AG04450 (cell line): Measurements from ENCODE around the gene ACACB. TPM values are rescaled to one million over a fixed set of nuclear protein-coding genes. Genes with fewer than 3 reads are reported as not detected.
"Not testable (repeated sequence)": the region's sequence is repeated elsewhere in the genome, so short reads cannot be mapped to it uniquely, and the experiment has no call there.

ENCODE experiments used
- CTCF ChIA-PET: fragments of 300-600, 350-600 bp; formaldehyde crosslinking; extraction: SDS; loops from one replicate; lab custom pipeline; 2022; ENCODE audit warnings: antibody characterized with exemption, inconsistent platforms; lab: Charles Lee
- POLR2A ChIA-PET: fragments of 350-600 bp; formaldehyde crosslinking; extraction: SDS; loops from one replicate; lab custom pipeline; 2021; ENCODE audit warnings: antibody characterized with exemption, inconsistent platforms; lab: Yijun Ruan, JAX
- DNase-seq: peaks from one replicate; pipeline ENCODE4 v3.0.0-alpha.2; 2011; ENCODE audit warnings: low read depth, low spot score
- H3K27ac ChIP-seq: one replicate; pipeline ENCODE4 v1.5.1; 2012; ENCODE audit warnings: low read depth, low read length, control low read depth
- H3K27me3 ChIP-seq: one replicate; pipeline ENCODE4 v1.6.0; 2012; ENCODE audit warnings: low read length; ENCODE audit not compliant: control insufficient read depth, insufficient read depth
- H3K4me3 ChIP-seq: 2 replicates; pipeline ENCODE4 v1.5.1; 2011; ENCODE audit warnings: mild to moderate bottlenecking, low read depth, low read length, control low read depth
- H3K9me3 ChIP-seq: 2 replicates; pipeline ENCODE4 v1.5.1; 2012; ENCODE audit warnings: low read length; ENCODE audit not compliant: control insufficient read depth, insufficient read depth
- polyA plus RNA-seq: library from polyadenylated mRNA; depleted of rRNA; stranded (reverse); fragments of >200 nt; gene quantifications from 2 replicates; pipeline ENCODE4 v1.2.3, GENCODE V29; 2011
- TF ChIP-seq, protein P1 (sequence below): IDR thresholded peaks from 2 replicates; pipeline ENCODE4 v1.5.1; 2011; ENCODE audit warnings: low read depth, low read length, control low read depth, inconsistent platforms

The ACACB gene
- polyA plus RNA-seq, 1 experiment = 3.2 TPM

- Histone ChIP-seq H3K27ac (no peak overlapping the region), H3K4me3 (no peak overlapping the region), H3K27me3 (peaks cover 5% of the 10 kb centered on the region), H3K9me3 (peaks cover 4% of the 10 kb centered on the region; the same call in 1 of the 2 replicates)
- POLR2A ChIA-PET = no interaction called here
- CTCF ChIA-PET = interaction anchor here (0.7 to 1.0 kb wide), 2 partner anchors 25 to 250 kb away, joined by 3 to 4 read pairs; no protein-coding TSS in a partner anchor
- TF ChIP-seq, protein P1, sequence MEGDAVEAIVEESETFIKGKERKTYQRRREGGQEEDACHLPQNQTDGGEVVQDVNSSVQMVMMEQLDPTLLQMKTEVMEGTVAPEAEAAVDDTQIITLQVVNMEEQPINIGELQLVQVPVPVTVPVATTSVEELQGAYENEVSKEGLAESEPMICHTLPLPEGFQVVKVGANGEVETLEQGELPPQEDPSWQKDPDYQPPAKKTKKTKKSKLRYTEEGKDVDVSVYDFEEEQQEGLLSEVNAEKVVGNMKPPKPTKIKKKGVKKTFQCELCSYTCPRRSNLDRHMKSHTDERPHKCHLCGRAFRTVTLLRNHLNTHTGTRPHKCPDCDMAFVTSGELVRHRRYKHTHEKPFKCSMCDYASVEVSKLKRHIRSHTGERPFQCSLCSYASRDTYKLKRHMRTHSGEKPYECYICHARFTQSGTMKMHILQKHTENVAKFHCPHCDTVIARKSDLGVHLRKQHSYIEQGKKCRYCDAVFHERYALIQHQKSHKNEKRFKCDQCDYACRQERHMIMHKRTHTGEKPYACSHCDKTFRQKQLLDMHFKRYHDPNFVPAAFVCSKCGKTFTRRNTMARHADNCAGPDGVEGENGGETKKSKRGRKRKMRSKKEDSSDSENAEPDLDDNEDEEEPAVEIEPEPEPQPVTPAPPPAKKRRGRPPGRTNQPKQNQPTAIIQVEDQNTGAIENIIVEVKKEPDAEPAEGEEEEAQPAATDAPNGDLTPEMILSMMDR = no peak
- no peak for DNase-seq
These were observed 20.7 kb downstream of the ACACB start for GRCh38 chr12:109137055-109137454.

- H3K27me3 ChIP-seq = peaks cover 5% of the 10 kb centered on the region
- POLR2A ChIA-PET = no interaction called here
- no peak for DNase-seq
- peaks cover 4% of the 10 kb centered on the region; the same call in 1 of the 2 replicates for H3K9me3 ChIP-seq
- no peak overlapping the region for H3K27ac ChIP-seq
- H3K4me3 ChIP-seq = no peak overlapping the region
- CTCF ChIA-PET = interaction anchor here (1.6 kb wide), 1 partner anchor 27 kb away, joined by 4 read pairs; no protein-coding TSS in a partner anchor
- TF ChIP-seq, protein P1 = no peak
These were observed 23.0 kb downstream of the ACACB start for GRCh38 chr12:109139360-109139759.

DNA sequence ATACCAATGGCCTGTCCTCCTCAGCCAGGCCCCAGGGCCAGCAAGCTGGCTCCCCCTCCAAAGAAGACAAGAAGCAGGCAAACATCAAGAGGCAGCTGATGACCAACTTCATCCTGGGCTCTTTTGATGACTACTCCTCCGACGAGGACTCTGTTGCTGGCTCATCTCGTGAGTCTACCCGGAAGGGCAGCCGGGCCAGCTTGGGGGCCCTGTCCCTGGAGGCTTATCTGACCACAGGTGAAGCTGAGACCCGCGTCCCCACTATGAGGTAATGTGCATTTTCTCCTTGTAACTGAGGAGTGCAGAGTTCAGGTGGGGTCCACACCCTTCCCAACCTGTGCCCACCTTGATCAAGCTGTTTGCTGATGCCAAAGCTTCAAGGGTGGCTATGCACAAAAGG is 23.4 kb downstream of the ACACB start:
- TF ChIP-seq, protein P1 = no peak
- ChIA-PET POLR2A (no interaction called here), CTCF (no interaction called here)
- no peak for DNase-seq
- Histone ChIP-seq H3K4me3 (no peak overlapping the region), H3K27me3 (peaks cover 5% of the 10 kb centered on the region), H3K27ac (no peak overlapping the region), H3K9me3 (peaks cover 4% of the 10 kb centered on the region; the same call in 1 of the 2 replicates)

DNA sequence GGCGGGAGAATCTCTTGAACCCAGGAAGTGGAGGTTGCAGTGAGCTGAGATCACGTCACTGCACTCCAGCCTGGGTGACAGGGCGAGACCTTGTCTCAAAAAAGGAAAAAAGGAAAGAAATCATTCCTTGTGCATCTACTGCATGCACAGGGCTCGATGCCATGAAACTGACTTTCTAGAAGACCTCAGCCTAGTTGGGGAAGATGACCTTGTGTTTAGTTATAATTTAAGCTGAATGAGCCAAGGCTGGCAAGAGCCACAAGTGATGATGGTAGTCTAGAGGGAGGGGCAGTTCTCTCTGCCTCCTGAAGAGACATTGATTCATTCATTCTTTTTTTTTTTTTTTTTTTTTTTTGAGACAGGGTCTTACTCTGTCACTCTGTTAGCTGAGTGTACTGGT is 24.2 kb downstream of the ACACB start:
- POLR2A ChIA-PET = interaction anchor here (0.7 kb wide), 1 partner anchor 28 kb away, joined by 12 read pairs; no protein-coding TSS in a partner anchor
- TF ChIP-seq, protein P1 = no peak
- H3K27ac ChIP-seq = no peak overlapping the region
- H3K9me3 ChIP-seq = peaks cover 4% of the 10 kb centered on the region; the same call in 1 of the 2 replicates
- H3K4me3 ChIP-seq = no peak overlapping the region
- CTCF ChIA-PET = interaction anchor here (1.5 kb wide), 1 partner anchor 29 kb away, joined by 4 read pairs; no protein-coding TSS in a partner anchor
- H3K27me3 ChIP-seq = peaks cover 5% of the 10 kb centered on the region
- no peak for DNase-seq

- Histone ChIP-seq H3K4me3 (no peak overlapping the region), H3K27ac (no peak overlapping the region), H3K9me3 (no peaks in the 10 kb centered on the region), H3K27me3 (peaks cover 8% of the 10 kb centered on the region)
- CTCF ChIA-PET = interaction anchor here (2.9 kb wide), 1 partner anchor 10 kb away, joined by 10 read pairs; no protein-coding TSS in a partner anchor
- POLR2A ChIA-PET = no interaction called here
- DNase-seq = no peak
- TF ChIP-seq, protein P1 = no peak
These were observed 27.8 kb downstream of the ACACB start for GRCh38 chr12:109144224-109144623.

- H3K9me3 ChIP-seq, H3K27ac ChIP-seq, POLR2A ChIA-PET, H3K4me3 ChIP-seq, DNase-seq: not testable (repeated sequence)
- peaks cover 19% of the 10 kb centered on the region for H3K27me3 ChIP-seq
- CTCF ChIA-PET = interaction anchor here (0.7 to 4.8 kb wide), 3 partner anchors 35 to 110 kb away, joined by 3 to 20 read pairs (median 6); no protein-coding TSS in a partner anchor
These were observed 30.7 kb downstream of the ACACB start for GRCh38 chr12:109147126-109147525.
